ENCODE results near the gene PKP3.

GRCh38 chr11:415640-416041 lies 21.6 kb downstream of the PKP3 start:
- TF ChIP-seq CTCF (IDR thresholded peaks at IDR 0.05; ENCODE audit: low read length) (no peak), EZH2 (optimal IDR thresholded peaks at IDR 0.05; ENCODE audit: low read depth, low read length) (no peak)
